Tibial nerve (tissue), 4 donors: ENCODE data around the gene CD1E. TPM values are rescaled to one million over a fixed set of nuclear protein-coding genes. Genes with fewer than 3 reads are reported as not detected.

Source experiments
- DNase-seq, 2 donors: peaks; one replicate each; pipeline ENCODE4 v3.0.0-alpha.2; 2019; ENCODE audit warnings: low spot score in 2 of 2
- H3K27ac ChIP-seq, 4 donors: fragments of 200-600 bp; sonication (generic) in 3 of 4; one replicate each; pipeline ENCODE4 v1.5.1; 2017 to 2019; ENCODE audit warnings: mild to moderate bottlenecking in 1 of 4
- H3K27me3 ChIP-seq, 2 donors: fragments of 200-600 bp; sonication (generic) in 1 of 2; one replicate each; pipeline versions ENCODE4 v1.5.1 to v1.6.0; 2017 to 2019
- H3K36me3 ChIP-seq, 3 donors: fragments of 200-600 bp; sonication (generic); one replicate each; pipeline ENCODE4 v1.5.1; 2018 to 2019
- H3K4me1 ChIP-seq, 4 donors: fragments of 200-600 bp; sonication (generic) in 3 of 4; one replicate each; pipeline ENCODE4 v1.5.1; 2017 to 2019
- H3K4me3 ChIP-seq, 4 donors: fragments of 200-600 bp; sonication (generic) in 3 of 4; one replicate each; pipeline ENCODE4 v1.5.1; 2017 to 2019; ENCODE audit warnings: mild to moderate bottlenecking in 1 of 4, moderate library complexity in 1 of 4
- H3K9me3 ChIP-seq, 4 donors: fragments of 200-600 bp; sonication (generic) in 3 of 4; one replicate each; pipeline ENCODE4 v1.5.1; 2017 to 2019
- CTCF ChIP-seq, 5 experiments: fragments of 200-600 bp in 3 of 5; fragments of 450-650 bp in 2 of 5; sonication (generic) in 3 of 5; IDR thresholded peaks; one replicate each; pipeline ENCODE4 v1.5.1; 2016 to 2019; ENCODE audit warnings: antibody characterized with exemption in 5 of 5, mild to moderate bottlenecking in 3 of 5, moderate library complexity in 2 of 5
- EP300 ChIP-seq, 2 donors: sonication (generic); formaldehyde crosslinking; IDR thresholded peaks; one replicate each; pipeline ENCODE4 v1.6.1; 2017; ENCODE audit warnings: antibody characterized with exemption in 2 of 2, mild to moderate bottlenecking in 1 of 2
- POLR2A ChIP-seq, 2 donors: fragments of 450-650 bp; IDR thresholded peaks; one replicate each; pipeline ENCODE4 v1.6.1; 2017; ENCODE audit warnings: antibody characterized with exemption in 2 of 2, mild to moderate bottlenecking in 2 of 2, moderate library complexity in 2 of 2
- WGBS, 2 donors: methylation state at CpG; one replicate each; pipeline ENCODE4 v1.1.5; 2018; 5-methylcytosine and 5-hydroxymethylcytosine counted together
- total RNA-seq, 4 donors: library from RNA; depleted of rRNA; stranded (reverse); fragments of >200 nt; gene quantifications; one replicate each; pipeline ENCODE4 v1.1.0, GENCODE V29; 2016

Gene CD1E
- total RNA-seq, 4 donors from 2014 or later, result 1.4 TPM; not detected in 3

- WGBS, 2 donors, result 62 to 64% methylated on average over 1 of the region's 1 CpG
- no peak for DNase-seq
These were observed 36.6 kb downstream of the CD1E start for GRCh38 chr1:158390331-158390730.

GRCh38 chr1:158391099-158391498 lies 37.4 kb downstream of the CD1E start:
- DNase-seq, result no peak
- no peaks in the 10 kb centered on the region for H3K9me3 ChIP-seq
- no peaks in the 10 kb centered on the region for H3K36me3 ChIP-seq
- H3K27ac ChIP-seq, result peak overlapping the region in 2 of 4 donors; percentile 2 to 16
- no peak overlapping the region for H3K4me3 ChIP-seq
- H3K27me3 ChIP-seq, result no peaks in the 10 kb centered on the region
- no peak for TF ChIP-seq CTCF (IDR thresholded peaks at IDR 0.05)
- TF ChIP-seq EP300 (IDR thresholded peaks at IDR 0.05), result peak; percentile 14 to 28
- H3K4me1 ChIP-seq, result no peaks in the 10 kb centered on the region

More at GRCh38 chr1:158390331-158390730, 36.6 kb downstream of the CD1E start:
- H3K4me3 ChIP-seq, result no peak overlapping the region
- H3K27me3 ChIP-seq, result no peaks in the 10 kb centered on the region
- no peaks in the 10 kb centered on the region for H3K9me3 ChIP-seq
- H3K4me1 ChIP-seq, result no peaks in the 10 kb centered on the region
- H3K27ac ChIP-seq, result no peak overlapping the region
- no peaks in the 10 kb centered on the region for H3K36me3 ChIP-seq
- TF ChIP-seq EP300 (IDR thresholded peaks at IDR 0.05), result no peak
- no peak for TF ChIP-seq POLR2A (IDR thresholded peaks at IDR 0.05)
- no peak for TF ChIP-seq CTCF (IDR thresholded peaks at IDR 0.05)

GRCh38 chr1:158393476-158393875 lies 39.8 kb downstream of the CD1E start:
- 91 to 94% methylated on average over 5 of the region's 5 CpGs for WGBS, 2 donors
- TF ChIP-seq POLR2A (IDR thresholded peaks at IDR 0.05) (no peak), CTCF (IDR thresholded peaks at IDR 0.05) (no peak), EP300 (IDR thresholded peaks at IDR 0.05) (no peak)
- Histone ChIP-seq H3K27me3 (no peaks in the 10 kb centered on the region), H3K27ac (no peak overlapping the region), H3K4me1 (no peaks in the 10 kb centered on the region), H3K4me3 (no peak overlapping the region), H3K9me3 (no peaks in the 10 kb centered on the region), H3K36me3 (no peaks in the 10 kb centered on the region)
- no peak for DNase-seq

GRCh38 chr1:158396646-158397045 lies 43.0 kb downstream of the CD1E start:
- Histone ChIP-seq H3K27ac (no peak overlapping the region), H3K9me3 (no peaks in the 10 kb centered on the region), H3K36me3 (no peaks in the 10 kb centered on the region), H3K27me3 (no peaks in the 10 kb centered on the region), H3K4me1 (no peaks in the 10 kb centered on the region), H3K4me3 (no peak overlapping the region)
- no peak for DNase-seq
- 79 to 86% methylated on average over 3 of the region's 3 CpGs for WGBS, 2 donors
- TF ChIP-seq EP300 (IDR thresholded peaks at IDR 0.05), result no peak
- no peak for TF ChIP-seq CTCF (IDR thresholded peaks at IDR 0.05)
- TF ChIP-seq POLR2A (IDR thresholded peaks at IDR 0.05), result no peak

GRCh38 chr1:158398818-158399514 lies 45.3 kb downstream of the CD1E start, which contains the start of gene OR10T2:
OR10T2 (minus strand) TSS chr1:158399466; CDS start chr1:158399466, 0 bp downstream.
- DNase-seq, result no peak
- WGBS, 2 donors, result 89 to 91% methylated on average over 5 of the region's 5 CpGs
- Histone ChIP-seq H3K27me3 (no peaks in the 10 kb centered on the region), H3K4me1 (no peaks in the 10 kb centered on the region), H3K4me3 (no peak within 1 kb of the TSS), H3K27ac (no peak within 1 kb of the TSS), H3K9me3 (no peaks in the 10 kb centered on the region), H3K36me3 (no peaks in the 10 kb centered on the region)
- no peak for TF ChIP-seq CTCF (IDR thresholded peaks at IDR 0.05)
- TF ChIP-seq POLR2A (IDR thresholded peaks at IDR 0.05), result no peak
- no peak for TF ChIP-seq EP300 (IDR thresholded peaks at IDR 0.05)
